ENCODE measurements around the gene UBL5.

GRCh38 chr19:9856609-9857008 lies 28.9 kb downstream of the UBL5 start:
- TF ChIP-seq CTCF (IDR thresholded peaks at IDR 0.05) = no peak
- TF ChIP-seq POLR2A (IDR thresholded peaks at IDR 0.05) = no peak
